CD4-positive, alpha-beta T cell treated with Interleukin-6 for 4 hours (primary cell): Measurements from ENCODE around the gene OR56A5.

Experiments used
- DNase-seq: peaks from one replicate; pipeline ENCODE4 v3.0.0-alpha.2; 2020; ENCODE audit warnings: mixed read lengths

Gene OR56A5

DNA sequence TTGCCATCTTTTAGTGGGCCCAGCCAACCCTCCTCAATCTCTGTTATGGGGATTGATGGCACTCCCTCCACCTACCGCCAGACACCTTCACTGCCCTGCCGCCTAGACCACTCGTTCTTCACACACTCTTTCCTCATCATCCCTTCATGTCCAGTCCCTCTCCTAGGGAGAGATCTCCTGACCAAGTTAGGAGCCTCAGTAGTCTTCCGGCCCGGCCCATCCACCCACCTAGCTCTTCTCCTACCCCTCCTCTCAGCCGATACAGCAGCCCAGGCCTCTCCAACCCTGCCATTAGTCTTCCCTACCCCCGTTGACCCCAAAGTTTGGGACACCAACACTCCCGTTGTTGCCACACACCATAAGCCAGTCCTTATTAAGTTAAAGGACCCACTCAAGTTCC lies 37.2 kb downstream of the OR56A5 start:
- DNase-seq = no peak

DNA sequence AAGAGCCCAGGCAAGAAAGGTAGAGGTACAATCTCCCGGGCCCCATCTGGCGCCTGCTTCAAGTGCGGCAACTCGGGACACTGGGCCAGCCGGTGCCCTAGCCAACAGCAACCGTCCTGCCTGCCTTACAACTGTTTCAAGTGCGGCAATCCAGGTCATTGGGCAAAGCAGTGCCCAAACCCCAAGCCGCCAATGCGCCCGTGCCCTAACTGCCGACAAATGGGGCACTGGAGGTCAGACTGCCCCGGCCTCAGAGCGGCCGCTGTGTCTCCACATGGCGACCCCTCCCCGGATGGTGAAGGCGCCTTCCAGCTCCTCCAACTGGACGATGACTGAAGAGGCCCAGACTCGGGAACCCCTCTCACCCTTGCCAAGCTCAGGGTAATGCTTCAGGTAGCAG lies 37.7 kb downstream of the OR56A5 start:
- no peak for DNase-seq

GRCh38 chr11:5929571-5930368 lies 38.5 kb downstream of the OR56A5 start:
- DNase-seq = no peak

DNA sequence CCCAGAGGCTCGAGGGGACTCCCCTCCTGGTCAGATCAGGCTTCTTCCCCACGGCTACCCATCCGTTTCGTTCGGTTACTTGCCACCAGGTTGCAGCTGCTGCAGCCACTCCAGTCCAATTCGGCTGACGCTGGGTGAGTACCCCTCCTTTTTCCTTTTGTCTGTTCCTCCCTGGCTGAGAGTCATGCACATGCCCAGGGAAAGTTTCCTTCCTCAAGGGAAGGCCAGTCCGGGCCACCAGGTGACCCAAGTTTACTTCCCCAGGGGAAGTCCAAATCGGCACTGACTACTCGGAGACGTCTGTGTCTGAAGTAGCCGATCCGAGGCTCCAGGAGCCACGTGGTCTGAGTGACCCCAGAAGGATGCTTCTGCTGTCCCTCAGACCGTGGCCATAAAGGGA lies 39.5 kb downstream of the OR56A5 start:
- no peak for DNase-seq

- DNase-seq = no peak
Measured at GRCh38 chr11:5928271-5928670, 40.0 kb downstream of the OR56A5 start.

GRCh38 chr11:5923794-5924193 lies 44.5 kb downstream of the OR56A5 start:
- DNase-seq = no peak

DNA sequence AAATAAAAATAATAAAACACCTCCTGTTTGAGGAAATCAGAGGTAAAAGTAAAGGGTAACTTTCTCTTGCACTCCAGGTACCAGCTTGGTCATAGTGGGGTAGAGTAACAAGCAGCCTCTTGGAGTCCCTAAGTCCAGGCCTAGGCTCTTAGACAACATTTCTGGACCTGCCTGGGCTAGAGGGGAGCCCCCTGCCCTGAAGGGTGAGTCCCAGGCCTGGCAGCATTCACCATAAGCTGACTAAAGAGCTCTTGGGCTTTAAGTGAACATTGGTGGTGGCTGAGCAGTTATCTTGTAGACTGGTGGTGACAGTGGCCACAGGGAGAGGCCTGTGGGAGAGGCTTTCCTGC lies 44.9 kb downstream of the OR56A5 start:
- DNase-seq = no peak

- no peak for DNase-seq
Measured at GRCh38 chr11:5922749-5923426, 45.4 kb downstream of the OR56A5 start.
